ENCODE data around the gene PPP1R7.
"Not testable (repeated sequence)": the region's sequence is repeated elsewhere in the genome, so short reads cannot be mapped to it uniquely, and the experiment has no call there.

PPP1R7 gene

DNA sequence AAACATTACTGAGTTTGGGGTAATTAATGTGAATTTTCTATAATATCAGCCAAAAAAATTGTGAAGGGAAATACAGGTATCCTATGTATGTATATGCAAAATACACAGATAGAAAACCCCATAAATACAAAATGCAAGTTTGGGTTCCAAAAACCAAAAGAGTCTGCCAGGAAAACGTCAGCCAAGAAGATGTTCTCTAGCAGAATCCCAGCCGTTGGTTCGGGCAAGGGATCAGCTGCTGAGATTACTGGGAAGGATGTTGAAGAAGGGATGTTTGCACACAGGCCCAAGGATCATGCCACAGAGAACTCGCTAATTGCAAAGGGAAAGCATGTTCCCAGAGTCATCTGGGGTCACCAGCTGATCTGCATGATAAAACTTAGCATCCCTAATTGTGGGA lies 28.7 kb downstream of the PPP1R7 start:
- DNase-seq, result no peak

DNA sequence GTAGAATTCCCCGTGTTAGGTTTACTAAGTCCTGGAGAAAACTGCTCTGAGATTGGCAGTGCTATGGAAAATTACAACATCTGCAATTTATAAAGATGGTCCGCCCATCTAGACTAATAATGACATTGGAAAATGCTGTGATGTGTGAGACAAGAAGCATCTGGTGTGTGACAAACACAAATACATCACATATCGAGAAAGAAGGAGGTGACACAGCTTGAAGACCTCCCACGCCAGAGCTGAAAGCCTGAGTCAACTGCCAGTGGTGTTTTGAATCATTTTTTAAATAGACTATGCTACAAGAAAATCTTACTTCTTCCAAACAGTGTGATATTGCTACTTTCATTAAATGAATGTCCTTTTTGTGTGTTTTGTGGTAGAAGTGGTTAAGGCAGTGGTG lies 29.6 kb downstream of the PPP1R7 start:
- no peak for DNase-seq

DNA sequence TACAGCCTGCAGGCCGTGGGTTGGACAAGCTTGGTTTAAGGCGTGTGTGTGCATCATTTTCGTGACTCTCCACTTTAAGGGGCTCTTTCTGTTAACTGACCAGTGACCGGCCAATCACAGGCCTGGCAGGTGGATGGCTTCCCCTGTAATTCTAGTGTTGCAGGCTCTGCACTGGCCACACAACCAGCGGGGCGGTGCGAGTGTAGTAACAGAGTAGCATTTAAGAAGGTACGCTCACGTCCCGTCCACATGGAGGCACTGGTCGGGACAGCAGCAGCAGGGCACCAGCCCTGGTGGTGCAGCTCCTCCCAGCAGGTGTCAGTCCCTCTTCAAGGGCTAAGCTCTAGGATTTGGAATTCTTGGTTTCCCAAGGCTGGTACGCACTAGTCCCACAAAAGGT lies 30.2 kb downstream of the PPP1R7 start:
- no peak for DNase-seq

DNA sequence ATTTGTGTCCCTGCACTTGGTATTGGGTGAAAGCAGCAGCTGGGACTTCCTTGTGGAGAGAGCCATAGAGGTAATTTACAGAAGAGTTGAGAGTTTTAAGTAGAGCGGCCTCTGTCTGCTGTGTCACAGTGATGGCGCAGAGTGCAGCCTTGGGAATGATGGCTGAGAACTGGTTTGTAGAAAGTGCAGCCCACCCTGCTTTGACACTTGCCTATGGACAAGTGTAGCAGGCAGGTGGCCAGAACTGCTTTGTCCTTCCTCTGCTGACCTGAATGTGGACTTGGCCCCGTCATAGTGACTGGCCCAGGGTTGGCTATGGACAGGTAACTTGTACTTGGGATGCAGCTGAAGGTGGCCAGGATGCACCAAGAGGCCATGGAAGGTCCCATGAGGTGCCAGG lies 31.9 kb downstream of the PPP1R7 start:
- DNase-seq, result no peak

DNA sequence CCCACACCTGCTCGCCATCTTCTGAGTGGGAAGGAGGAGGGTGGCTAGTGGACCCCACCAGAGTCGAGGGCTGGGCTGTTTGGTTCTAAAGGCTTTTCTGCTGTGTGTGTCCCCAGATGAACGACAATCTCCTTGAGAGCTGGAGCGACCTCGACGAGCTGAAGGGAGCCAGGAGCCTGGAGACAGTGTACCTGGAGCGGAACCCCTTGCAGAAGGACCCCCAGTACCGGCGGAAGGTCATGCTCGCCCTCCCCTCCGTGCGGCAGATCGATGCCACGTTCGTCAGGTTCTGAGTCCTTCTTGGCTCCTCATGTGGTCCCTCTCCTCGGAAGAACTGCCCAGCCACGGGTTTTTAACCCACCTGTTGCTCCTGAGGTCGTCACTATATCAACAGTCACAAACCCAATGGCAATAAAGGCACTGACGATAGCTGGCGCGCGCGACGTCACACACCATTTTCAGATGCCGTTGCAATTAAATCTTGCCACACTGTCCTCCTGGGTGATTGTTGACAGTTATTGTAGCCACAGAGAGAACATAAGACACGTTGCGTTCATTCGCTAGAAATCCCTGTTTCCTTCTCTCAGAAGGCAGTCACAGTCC lies 32.4 kb downstream of the PPP1R7 start:
- no peak for DNase-seq

DNA sequence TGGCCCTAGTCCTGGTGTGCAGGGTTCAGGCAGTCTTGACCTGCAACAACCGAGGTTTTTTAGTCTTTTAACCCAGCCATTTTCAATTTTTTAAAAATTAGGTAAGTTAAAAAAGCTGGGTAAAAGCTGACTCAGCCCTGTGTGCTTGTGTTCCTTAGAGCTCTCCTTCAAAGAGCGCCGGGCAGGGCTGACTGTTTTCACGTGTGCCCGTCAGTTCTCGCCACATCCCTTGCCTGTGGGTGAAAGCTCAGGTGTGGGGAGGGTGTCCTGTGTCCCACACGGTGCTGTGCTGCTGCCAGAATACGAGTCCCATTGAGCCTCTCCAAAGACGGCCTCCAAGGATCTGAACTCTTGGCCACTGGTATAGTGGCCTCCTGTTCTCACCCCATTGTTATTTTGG lies 33.0 kb downstream of the PPP1R7 start:
- DNase-seq, result no peak

DNA sequence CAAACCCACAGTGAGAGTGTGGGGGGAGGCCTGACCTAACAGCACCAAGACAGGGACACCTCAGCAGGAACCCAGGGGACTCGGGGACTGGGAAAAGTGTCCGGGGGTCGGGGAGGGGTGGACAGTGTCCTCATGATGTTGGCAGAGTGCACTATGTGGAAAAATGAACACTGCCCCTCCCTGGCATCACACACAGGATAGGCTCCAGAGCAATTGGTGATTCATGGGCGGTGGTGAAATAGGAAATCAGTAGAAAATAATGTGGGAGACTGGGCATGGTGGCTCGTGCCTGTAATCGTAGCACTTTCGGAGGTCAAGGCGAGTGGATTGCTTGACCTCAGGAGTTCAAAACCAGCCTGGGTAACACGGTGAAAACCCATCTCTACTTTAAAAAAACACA lies 34.6 kb downstream of the PPP1R7 start:
- DNase-seq, result no peak

DNA sequence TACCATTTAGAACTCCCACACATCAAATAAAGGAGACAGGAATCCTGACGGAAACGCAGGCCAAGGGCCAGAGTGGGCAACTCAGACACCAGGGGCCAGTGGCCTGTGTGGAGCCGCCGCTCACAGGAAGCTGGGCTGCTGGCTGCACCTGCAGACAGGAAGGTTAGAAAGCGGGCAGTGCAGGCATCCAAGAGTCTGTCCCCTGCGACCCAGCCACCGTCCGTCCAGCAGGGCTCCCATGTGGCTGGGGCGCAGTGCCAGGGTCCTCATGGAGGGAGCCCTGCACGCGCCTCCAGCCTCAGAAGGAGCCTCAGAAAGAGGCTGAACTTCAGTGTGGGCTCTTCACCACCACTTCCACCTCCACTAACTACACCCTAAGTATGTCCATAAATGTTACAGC lies 35.7 kb downstream of the PPP1R7 start:
- DNase-seq, result no peak

DNA sequence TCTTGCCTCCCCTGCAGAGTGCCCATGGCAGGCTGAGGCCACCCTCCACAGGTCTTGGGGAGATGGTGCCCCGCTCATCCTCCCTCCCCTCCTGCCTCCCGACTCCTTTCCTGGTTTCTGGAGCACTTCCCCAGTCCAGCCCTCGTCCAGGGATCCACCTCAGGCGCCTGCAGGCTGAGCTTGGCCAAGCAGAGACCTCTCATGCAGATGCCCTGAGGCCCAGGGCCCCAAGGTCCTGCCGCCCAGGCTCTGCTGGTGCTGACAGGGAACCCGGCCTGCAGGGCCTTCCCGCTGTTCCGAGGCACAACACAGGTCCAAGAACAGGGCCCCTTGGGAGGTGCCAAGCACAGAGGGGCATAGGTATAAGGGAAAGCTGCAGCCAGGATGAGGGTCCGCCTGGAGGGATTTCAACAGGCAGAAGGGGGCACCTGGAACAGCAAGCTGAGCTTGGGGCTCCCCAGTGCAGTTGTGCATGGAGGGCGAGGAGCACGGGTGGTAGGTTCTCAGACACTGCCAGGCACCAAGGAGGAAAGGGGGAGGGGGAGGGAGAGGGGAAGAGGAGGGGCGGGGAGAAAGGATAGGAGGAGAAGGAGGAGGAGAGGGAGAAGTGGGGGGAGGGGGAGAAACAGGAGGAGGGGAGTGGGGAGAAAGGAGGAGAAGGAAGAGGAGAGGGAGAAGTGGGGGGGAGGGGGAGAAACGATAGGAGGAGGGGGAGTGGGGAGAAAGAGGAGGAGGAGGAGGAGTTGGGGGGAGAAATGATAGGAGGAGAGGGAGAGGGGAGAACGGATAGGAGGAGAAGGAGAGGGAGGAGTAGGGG lies 37.0 kb downstream of the PPP1R7 start:
- no peak for DNase-seq

DNA sequence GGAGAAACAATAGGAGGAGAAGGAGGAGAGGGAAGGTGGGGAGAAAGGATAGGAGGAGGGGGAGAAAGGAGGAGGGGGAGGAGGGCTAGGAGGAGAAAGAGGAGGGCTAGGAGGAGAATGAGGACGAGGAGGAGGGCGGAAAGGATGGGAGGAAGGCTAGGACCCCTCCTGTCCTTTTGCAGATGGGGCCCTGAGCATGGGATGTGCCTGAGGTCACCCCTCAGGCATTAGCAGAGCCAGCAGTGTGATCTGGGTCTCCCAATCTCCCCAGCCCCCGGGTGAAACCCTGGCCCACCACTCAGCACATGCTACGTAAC lies 37.6 kb downstream of the PPP1R7 start:
- no peak for DNase-seq

DNA sequence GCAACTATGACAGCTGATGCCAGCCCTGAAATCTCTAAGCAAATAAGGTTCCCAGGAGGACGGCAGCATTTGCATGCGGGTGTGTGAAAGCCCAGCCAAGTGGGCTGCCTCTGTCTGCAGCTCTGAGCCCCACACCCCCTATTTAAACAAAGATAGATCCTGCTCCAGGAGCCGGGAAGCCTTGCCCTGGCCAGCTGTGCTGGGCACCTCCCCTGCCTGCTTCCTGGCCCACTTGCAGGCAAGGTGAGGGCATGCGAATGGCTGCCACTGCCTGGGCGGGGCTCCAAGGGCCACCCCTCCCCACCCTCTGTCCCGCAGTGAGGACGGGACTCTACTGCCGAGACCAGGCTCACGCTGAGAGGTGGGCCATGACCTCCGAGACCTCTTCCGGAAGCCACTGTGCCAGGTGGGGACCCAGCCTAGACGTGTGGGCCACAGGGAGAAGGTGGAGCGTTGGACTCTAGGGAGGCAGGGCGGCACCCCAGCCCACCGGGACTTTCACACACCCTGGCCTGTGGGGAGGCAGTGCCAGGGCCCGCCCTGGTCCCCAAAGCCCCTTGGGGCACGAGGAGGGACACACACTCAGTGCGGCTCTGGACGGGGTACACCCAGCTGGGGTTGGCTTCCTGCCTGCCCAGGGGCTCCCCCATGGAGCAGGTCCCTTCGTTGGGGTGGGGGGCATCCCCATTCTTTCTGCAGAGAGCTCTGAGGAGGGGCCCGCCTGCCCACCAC lies 38.3 kb downstream of the PPP1R7 start, which contains the start of gene ANO7:
Gene ANO7 (plus strand): TSS at position 317 of the 732 bp plus-strand sequence. CDS start 1,387 bp downstream, outside the sequence.
- DNase-seq, result no peak

DNA sequence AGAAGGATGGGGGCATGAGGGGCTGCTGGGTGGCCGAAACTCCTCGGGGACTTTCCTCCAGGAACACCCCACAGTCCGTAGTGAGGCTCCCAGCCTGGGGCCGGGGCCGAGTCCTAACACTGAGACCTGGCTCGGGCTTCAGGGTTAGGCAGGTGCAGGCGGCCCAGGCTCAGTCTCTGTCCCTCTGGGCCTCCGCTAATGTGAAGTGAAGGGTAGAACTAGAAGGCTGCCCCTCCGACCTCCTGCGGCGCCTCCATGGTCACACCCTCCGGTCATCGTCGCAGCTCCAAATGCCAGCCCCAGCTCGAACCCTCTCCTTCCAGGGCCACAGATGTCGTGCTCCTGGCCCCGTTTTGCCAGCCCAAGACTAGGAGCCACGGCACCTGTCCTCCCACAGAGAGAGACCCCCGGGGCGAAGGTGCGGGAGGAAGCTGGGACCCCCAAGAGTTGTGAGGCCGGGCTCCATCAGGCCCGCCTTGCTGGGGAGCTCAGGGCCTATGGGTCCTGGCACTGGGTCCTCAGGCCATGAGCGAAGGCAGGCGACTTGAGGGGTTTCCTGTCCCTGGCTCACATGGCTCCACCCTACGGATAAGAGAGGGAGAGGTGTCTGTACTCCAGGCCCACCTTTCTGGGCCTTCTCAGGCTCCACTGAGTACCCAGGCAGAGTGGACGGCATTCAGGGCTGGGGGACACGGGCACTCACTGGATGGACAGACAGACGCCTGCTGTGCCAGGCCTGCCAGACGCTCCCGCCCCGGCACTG lies 39.0 kb downstream of the PPP1R7 start:
- DNase-seq, result no peak

DNA sequence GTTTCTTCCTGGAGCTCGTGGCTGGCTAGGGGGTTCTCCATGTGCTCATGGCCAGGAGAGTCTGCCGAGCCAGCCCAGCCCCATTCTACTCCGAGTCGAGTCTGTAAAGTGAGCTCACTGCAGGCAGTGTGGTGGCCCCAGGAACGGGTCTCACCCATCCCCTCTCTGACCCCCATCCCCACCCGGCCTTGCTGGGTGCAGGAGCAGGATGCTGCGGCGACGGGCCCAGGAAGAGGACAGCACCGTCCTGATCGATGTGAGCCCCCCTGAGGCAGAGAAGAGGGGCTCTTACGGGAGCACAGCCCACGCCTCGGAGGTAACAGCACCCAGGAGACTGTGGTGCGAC lies 39.6 kb downstream of the PPP1R7 start:
- no peak for DNase-seq

DNA sequence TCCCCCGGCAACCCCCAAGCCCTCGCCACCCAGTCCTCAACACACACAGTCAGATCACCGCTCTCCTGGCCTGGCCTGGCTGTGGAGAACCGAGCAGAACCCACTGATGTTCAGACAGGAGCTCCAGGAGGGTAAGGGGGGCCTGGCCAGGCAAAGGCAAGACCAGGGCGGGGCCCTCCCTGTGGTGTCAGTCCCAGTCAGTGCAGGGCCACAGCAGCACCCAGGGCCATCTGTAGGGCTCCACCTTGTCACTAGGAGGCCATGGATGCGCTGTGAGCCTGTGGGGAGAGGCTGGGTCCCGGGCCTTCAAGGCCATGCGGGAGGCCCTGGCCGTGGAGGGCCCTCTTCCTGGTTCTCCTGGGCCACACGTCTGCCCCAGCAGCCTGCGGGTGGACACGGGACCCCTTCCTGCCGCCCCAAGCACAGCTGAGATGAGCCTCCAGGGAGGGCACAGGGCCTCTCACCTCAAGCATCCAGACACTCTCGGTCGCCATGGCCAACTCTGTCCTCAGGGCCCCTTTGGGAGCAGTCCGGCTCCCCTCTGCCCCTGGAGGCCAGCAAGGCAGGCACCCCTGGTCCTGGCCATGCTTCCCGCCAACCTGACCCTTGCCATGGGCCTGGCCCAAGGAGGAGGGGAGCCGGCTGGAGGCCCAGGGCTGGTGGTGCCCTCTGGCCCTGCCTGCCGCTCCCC lies 40.2 kb downstream of the PPP1R7 start:
- DNase-seq, result no peak

DNA sequence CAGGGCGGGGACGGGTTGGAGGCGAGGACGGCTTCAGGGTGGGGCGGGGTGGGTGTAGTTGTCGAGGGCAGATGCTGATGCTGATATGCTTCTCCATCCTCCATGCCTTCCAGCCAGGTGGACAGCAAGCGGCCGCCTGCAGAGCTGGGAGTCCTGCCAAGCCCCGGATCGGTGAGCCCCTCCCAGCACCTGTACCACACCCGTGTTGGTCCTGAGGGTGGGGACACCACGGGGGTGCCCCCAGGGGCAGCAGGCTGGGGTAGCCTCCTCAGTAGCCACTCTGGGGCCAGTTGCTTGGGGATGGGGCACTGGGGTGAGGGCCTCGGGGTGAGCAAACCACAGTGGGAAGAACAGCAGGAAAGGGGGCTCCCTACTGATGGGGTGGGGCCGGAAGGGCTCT lies 40.8 kb downstream of the PPP1R7 start:
- no peak for DNase-seq

DNA sequence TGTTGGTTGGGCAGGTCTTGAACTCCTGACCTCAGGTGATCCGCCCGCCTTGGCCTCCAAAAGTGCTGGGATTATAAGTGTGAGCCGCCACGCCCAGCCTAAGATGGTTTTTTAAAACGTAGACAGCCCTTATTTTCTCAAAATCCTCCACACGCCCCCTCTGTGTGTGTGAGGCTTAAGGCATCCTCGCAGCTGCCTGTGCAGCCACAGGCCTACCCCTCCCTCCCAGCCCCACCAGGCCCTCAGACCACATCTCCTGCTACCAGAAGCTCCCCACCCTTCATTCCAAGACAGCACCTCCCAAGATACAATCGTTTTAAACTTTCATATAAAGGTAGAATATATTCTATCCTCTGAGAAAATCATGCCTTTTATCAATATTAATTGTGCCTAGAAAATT lies 43.0 kb downstream of the PPP1R7 start:
- no peak for DNase-seq

DNA sequence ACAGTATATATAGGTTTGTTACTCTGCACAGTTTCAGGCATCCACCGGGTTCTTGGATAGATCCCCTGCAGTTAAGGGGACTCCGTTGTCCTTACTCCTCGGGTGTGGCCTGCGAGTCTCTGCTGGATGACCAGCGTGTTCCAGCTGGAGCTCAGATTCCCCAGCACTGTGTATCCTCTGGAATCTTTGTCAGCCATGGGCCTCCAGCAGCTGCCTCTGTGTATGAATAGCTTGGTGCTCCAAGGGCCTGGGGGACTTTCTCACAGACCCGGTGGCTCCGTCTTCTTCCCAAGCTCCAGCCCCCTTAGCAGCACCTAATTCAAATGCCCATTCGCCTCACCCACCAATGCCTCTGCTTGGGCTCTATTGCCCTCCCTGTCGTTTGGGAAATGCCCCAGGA lies 44.5 kb downstream of the PPP1R7 start:
- no peak for DNase-seq

DNA sequence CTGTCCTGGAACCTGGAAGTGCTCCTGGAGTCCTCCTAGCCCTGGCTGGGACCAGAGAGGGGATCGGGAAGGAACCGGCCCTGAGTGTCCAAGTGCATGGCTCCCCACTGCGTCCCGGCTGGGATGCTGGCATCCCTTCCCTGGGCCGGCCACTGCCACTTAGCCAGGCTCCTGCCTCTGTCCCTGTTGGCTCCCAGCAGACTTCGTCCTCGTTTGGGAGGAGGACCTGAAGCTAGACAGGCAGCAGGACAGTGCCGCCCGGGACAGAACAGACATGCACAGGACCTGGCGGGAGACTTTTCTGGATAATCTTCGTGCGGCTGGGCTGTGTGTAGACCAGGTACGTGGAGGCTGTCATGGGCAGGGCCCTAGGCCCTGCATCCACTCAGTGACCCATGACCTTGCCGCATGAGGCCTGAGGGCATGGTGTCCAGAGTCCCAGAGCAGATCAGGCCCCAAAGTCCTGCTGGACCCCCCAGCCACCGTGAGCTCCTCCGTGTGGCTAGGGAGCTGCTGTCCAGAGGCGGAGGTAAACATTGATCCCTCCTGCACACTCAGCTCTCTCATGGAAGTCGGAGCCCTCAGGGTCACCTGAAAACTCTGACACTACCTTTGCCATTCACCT lies 45.4 kb downstream of the PPP1R7 start:
- DNase-seq, result no peak

DNA sequence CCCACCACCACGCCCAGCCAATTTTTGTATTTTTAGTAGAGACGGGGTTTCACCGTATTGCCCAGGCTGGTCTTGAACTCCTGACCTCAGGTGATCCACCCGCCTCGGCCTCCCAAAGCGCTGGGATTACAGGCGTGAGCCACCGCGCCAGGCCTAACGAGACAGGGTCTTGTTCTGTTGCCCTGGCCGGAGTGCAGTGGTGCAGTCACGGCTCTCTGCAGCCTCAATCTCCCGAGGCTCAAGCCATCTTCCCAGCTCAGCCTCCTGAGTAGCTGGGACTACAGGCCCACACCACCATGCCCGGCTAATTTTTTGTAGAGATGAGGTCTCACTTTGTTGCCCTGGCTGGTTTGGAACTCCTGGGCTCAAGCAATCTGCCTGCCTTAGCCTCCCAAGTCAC lies 47.0 kb downstream of the PPP1R7 start:
- not testable (repeated sequence) for DNase-seq

DNA sequence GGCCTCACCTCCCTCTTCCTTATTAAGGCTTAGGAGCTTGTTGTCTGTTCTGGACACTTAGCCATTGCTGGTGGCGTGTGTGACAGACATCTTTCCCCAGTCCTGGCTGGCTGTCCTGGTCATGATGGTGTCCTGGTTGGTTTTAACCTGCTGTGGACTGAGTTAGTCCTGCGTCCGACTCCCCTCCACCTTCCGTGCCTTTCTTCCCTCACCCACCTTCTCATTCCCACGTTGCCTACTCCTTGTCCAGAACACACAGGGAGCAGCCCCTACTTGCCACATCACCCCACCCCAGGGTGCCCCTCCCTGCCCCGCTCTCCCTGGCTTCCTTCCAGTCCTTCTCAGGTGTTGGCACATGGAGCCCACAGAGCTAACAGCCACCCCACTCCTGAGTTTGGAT lies 47.7 kb downstream of the PPP1R7 start:
- DNase-seq, result no peak

DNA sequence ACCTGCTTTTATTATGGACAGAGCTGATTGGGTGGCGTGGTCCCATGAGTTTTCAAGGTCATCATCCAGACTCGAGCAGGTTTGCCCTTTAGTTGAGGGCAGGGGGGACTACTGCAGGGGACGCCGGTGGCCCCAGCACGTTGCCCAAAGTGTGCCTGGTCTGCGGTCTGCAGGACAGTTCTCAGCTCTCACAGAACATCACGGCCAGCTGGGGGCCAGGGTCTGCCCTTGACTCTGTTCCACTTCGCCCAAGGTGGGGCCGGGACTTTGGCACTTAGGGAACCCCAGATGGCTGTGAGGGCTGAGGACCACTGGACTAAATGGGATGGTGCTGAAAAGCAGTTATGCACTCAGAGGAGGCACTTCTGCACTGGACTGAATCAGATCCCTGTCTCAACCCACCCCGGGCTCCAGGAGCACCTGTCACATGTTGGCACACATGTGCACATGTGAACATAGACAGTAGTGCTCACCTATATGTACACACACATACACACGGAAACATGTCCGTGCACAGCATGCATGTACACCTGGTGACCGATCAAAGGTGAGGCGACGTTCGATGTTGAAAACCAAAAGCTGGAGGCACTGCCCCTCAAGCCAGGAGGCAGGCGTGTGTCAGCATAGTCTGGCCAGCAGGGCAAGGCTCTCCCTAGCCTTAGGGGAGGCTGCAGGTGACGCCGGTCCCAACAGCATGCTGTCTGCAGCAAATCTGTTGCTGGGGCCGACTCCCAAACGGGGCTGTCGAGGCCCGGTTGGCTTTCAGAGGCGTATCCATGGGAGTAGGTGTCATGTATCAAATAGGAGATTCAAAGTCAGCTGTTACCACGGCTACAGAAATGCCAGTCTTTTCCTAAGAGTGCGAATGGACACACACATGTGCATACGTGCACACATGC lies 48.4 kb downstream of the PPP1R7 start:
- no peak for DNase-seq
